Liver (tissue), 3 donors: ENCODE measurements around the gene ACSS1.

Source experiments
- CTCF ChIP-seq: fragments of 150-350 bp; IDR thresholded peaks from 2 replicates; pipeline ENCODE4 v1.5.1; 2017; ENCODE audit warnings: improper control_type of control experiment, low read depth, low read length; ENCODE audit not compliant: missing input control
- EGR1 ChIP-seq, 2 donors: IDR thresholded peaks; 2 replicates each; pipeline ENCODE4 v1.6.1; 2016 to 2018; ENCODE audit warnings: antibody characterized with exemption in 2 of 2, low read depth in 2 of 2
- FOXA1 ChIP-seq: IDR thresholded peaks from 2 replicates; pipeline ENCODE4 v1.6.1; 2016; ENCODE audit warnings: antibody characterized with exemption
- GABPA ChIP-seq, 2 donors: IDR thresholded peaks in 1 of 2; conservative IDR thresholded peaks in 1 of 2; 2 replicates each; pipeline ENCODE4 v1.6.1; 2016; ENCODE audit warnings: antibody characterized with exemption in 2 of 2, mild to moderate bottlenecking in 1 of 2, moderate library complexity in 1 of 2
- MAX ChIP-seq: IDR thresholded peaks from 2 replicates; pipeline ENCODE4 v1.6.1; 2016; ENCODE audit warnings: antibody characterized with exemption
- NR2F2 ChIP-seq: IDR thresholded peaks from 2 replicates; pipeline ENCODE4 v1.6.1; 2016; ENCODE audit warnings: antibody characterized with exemption
- RAD21 ChIP-seq, 2 donors: IDR thresholded peaks; 2 replicates each; pipeline ENCODE4 v1.6.1; 2016; ENCODE audit warnings: antibody characterized with exemption in 2 of 2, mild to moderate bottlenecking in 2 of 2
- REST ChIP-seq: IDR thresholded peaks from 2 replicates; pipeline ENCODE4 v1.6.1; 2016; ENCODE audit warnings: antibody characterized with exemption, mild to moderate bottlenecking
- TAF1 ChIP-seq: conservative IDR thresholded peaks from 2 replicates; pipeline ENCODE4 v1.6.1; 2016; ENCODE audit warnings: antibody characterized with exemption, mild to moderate bottlenecking
- YY1 ChIP-seq: IDR thresholded peaks from 2 replicates; pipeline ENCODE4 v1.6.1; 2016; ENCODE audit warnings: antibody characterized with exemption, mild to moderate bottlenecking
- ZBTB33 ChIP-seq: IDR thresholded peaks from 2 replicates; pipeline ENCODE4 v1.6.1; 2016; ENCODE audit warnings: antibody characterized with exemption
- donor health status: healthy.
- donor health status: healthy.

GRCh38 chr20:25007491-25008305 lies 50.2 kb downstream of the ACSS1 start:
- TF ChIP-seq FOXA1, result no peak
- no peak for TF ChIP-seq CTCF
- TF ChIP-seq REST, result no peak
- TF ChIP-seq EGR1 (IDR thresholded peaks at IDR 0.05; ENCODE audit: low read depth in 2 of 2), result no peak
- no peak for TF ChIP-seq GABPA (IDR thresholded peaks at IDR 0.05 in 1 of 2, conservative IDR thresholded peaks at IDR 0.05 in 1 of 2)
- no peak for TF ChIP-seq YY1
- TF ChIP-seq RAD21 (IDR thresholded peaks at IDR 0.05), result no peak
- TF ChIP-seq NR2F2, result no peak
- no peak for TF ChIP-seq TAF1
- TF ChIP-seq MAX, result no peak
- no peak for TF ChIP-seq ZBTB33
